Caki2 (cell line): ENCODE results near the gene VTCN1. TPM values are rescaled to one million over a fixed set of nuclear protein-coding genes. Genes with fewer than 3 reads are reported as not detected.
"Not testable (repeated sequence)": the region's sequence is repeated elsewhere in the genome, so short reads cannot be mapped to it uniquely, and the experiment has no call there.

ENCODE experiments used
- DNase-seq: peaks from one replicate; pipeline ENCODE4 v3.0.0-alpha.2; 2015; ENCODE audit warnings: low read depth
- in situ Hi-C: cut with HindIII; loops from 2 replicates; pipeline ENCODE4 v1.10.0; 2016; ENCODE audit warnings: low sequenced_read_pairs, low pct_unique_long_range_greater_than_20kb, mixed read lengths
- total RNA-seq: library from RNA; depleted of rRNA; stranded (reverse); fragments of >200 nt; shearing (Covaris generic); gene quantifications from 2 replicates; pipeline ENCODE4 v1.2.3, GENCODE V29; 2014; ENCODE audit warnings: low replicate concordance

The VTCN1 gene
- total RNA-seq, 1 experiment from 2014 or later, result 1.3 TPM

- peak; percentile 23 for DNase-seq
- in situ Hi-C loops, result no loop called here
Observed at GRCh38 chr1:117142200-117142599, 68.5 kb downstream of the VTCN1 start.

- in situ Hi-C loops, result no loop called here
Observed at GRCh38 chr1:117138561-117138960, 72.2 kb downstream of the VTCN1 start.

GRCh38 chr1:117138106-117138505 is 72.6 kb downstream of the VTCN1 start:
- no peak for DNase-seq
- in situ Hi-C loops, result no loop called here

More at GRCh38 chr1:117138561-117138960, 72.2 kb downstream of the VTCN1 start:
- DNase-seq, result no peak

GRCh38 chr1:117137281-117137855 is 73.4 kb downstream of the VTCN1 start:
- in situ Hi-C loops, result no loop called here
- DNase-seq, result no peak

GRCh38 chr1:117136749-117137148 is 74.0 kb downstream of the VTCN1 start:
- in situ Hi-C loops, result no loop called here
- no peak for DNase-seq

- in situ Hi-C loops, result no loop called here
- DNase-seq, result no peak
Observed at GRCh38 chr1:117135329-117135728, 75.4 kb downstream of the VTCN1 start.

GRCh38 chr1:117130526-117130925 is 80.2 kb downstream of the VTCN1 start:
- no peak for DNase-seq
- in situ Hi-C loops, result no loop called here

- in situ Hi-C loops, result no loop called here
- DNase-seq, result peak; percentile 35
Observed at GRCh38 chr1:117128323-117129079, 82.2 kb downstream of the VTCN1 start.

GRCh38 chr1:117127795-117128194 is 82.9 kb downstream of the VTCN1 start:
- no peak for DNase-seq
- in situ Hi-C loops, result no loop called here

GRCh38 chr1:117124661-117125060 is 86.1 kb downstream of the VTCN1 start:
- DNase-seq, result no peak
- in situ Hi-C loops, result no loop called here

GRCh38 chr1:117123274-117123673 is 87.5 kb downstream of the VTCN1 start:
- in situ Hi-C loops, result no loop called here

GRCh38 chr1:117122330-117123025 is 88.2 kb downstream of the VTCN1 start:
- DNase-seq, result no peak
- in situ Hi-C loops, result no loop called here

More at GRCh38 chr1:117123274-117123673, 87.5 kb downstream of the VTCN1 start:
- no peak for DNase-seq

- in situ Hi-C loops, result no loop called here
- peak; percentile 96 for DNase-seq
Observed at GRCh38 chr1:117121589-117122329, 89.0 kb downstream of the VTCN1 start, which contains the start of gene TRIM45. TRIM45 (minus strand) TSS chr1:117121749; CDS start chr1:117121201, 548 bp downstream.

GRCh38 chr1:117120774-117121588 is 89.7 kb downstream of the VTCN1 start:
- peak; percentile 12 for DNase-seq
- in situ Hi-C loops, result no loop called here

- DNase-seq, in situ Hi-C loops: not testable (repeated sequence)
Observed at GRCh38 chr1:117119144-117119543, 91.6 kb downstream of the VTCN1 start.

GRCh38 chr1:117118137-117118536 is 92.6 kb downstream of the VTCN1 start:
- in situ Hi-C loops, result no loop called here
- no peak for DNase-seq

GRCh38 chr1:117117697-117118096 is 93.0 kb downstream of the VTCN1 start:
- in situ Hi-C loops, result no loop called here
- no peak for DNase-seq

- in situ Hi-C loops, result no loop called here
- no peak for DNase-seq
Observed at GRCh38 chr1:117116784-117117130, 94.0 kb downstream of the VTCN1 start.
